HCT116 (cell line): ENCODE measurements around the gene ZNF746. TPM values are rescaled to one million over a fixed set of nuclear protein-coding genes. Genes with fewer than 3 reads are reported as not detected.

ENCODE experiments used
- ATAC-seq: fragments of 200-7000 bp; cut with Tn5 transposase; 2 replicates; pipeline ENCODE4 v1.9.1; 2020; ENCODE audit warnings: mild to moderate bottlenecking, moderate library complexity
- BruUV-seq: library from RNA; stranded (reverse); fragments of 400-500 nt; replicated peaks from 2 replicates; lab custom pipeline; 2021; lab: Mats Ljungman, UMichigan
- CTCF ChIA-PET: fragments of 300-600 bp; sonication (Branson Sonifier 250); formaldehyde crosslinking; loops from one replicate; lab custom pipeline; 2021; ENCODE audit warnings: antibody characterized with exemption; lab: Charles Lee
- POLR2A ChIA-PET: fragments of 300-600, 350-600 bp; sonication (Branson Sonifier 250); formaldehyde crosslinking; loops from one replicate; lab custom pipeline; 2021; ENCODE audit warnings: antibody characterized with exemption; lab: Charles Lee
- RAD21 ChIA-PET, 2 experiments: fragments of 300-600 bp; sonication (Branson Sonifier 250); formaldehyde crosslinking; loops; one replicate each; lab custom pipeline; 2023; ENCODE audit warnings: low total read pairs in 2 of 2; ENCODE audit not compliant: uncharacterized antibody in 2 of 2, unreplicated experiment in 2 of 2, low non-redundant PET in 1 of 2; lab: Charles Lee
- DNase-seq: peaks from one replicate; pipeline ENCODE4 v3.0.0-alpha.2; 2010; ENCODE audit warnings: low read depth, low spot score
- H2AFZ ChIP-seq: fragments of 200-600 bp; shearing (Covaris generic), sonication (generic); 2 replicates; pipeline ENCODE4 v1.6.1; 2017; ENCODE audit warnings: low read depth, mixed run types, mixed read lengths, antibody characterized with exemption, low read length; ENCODE audit not compliant: poor library complexity, severe bottlenecking
- H3K27ac ChIP-seq: 2 replicates; pipeline ENCODE4 v1.5.1; 2012; ENCODE audit warnings: low read depth, low read length
- H3K27me3 ChIP-seq: fragments of 200-600 bp; sonication (generic); 2 replicates; pipeline ENCODE4 v1.6.1; 2016; ENCODE audit warnings: mixed run types, low read length, mixed read lengths; ENCODE audit not compliant: insufficient read depth
- H3K36me3 ChIP-seq, 2 experiments: fragments of 200-500 bp in 1 of 2; fragments of 200-600 bp in 1 of 2; sonication (Bioruptor generic) in 1 of 2; sonication (generic) in 1 of 2; 2 replicates each; pipeline versions ENCODE4 v1.5.1 to v1.6.1; 2014 to 2016; ENCODE audit warnings: low read length in 2 of 2, inconsistent platforms in 1 of 2, mixed read lengths in 1 of 2, mixed run types in 1 of 2; ENCODE audit not compliant: insufficient read depth in 2 of 2, control insufficient read depth in 1 of 2
- H3K4me1 ChIP-seq, 2 experiments: fragments of 200-600 bp in 1 of 2; sonication (generic) in 1 of 2; 2 replicates each; pipeline versions ENCODE4 v1.5.1 to v1.6.1; 2012 to 2017; ENCODE audit warnings: low read length in 2 of 2, inconsistent platforms in 1 of 2, mild to moderate bottlenecking in 1 of 2, mixed read lengths in 1 of 2, mixed run types in 1 of 2, moderate library complexity in 1 of 2; ENCODE audit not compliant: insufficient read depth in 2 of 2, control insufficient read depth in 1 of 2
- H3K4me2 ChIP-seq: fragments of 200-600 bp; sonication (generic); 2 replicates; pipeline ENCODE4 v1.6.1; 2017; ENCODE audit warnings: mixed run types, low read length, mixed read lengths
- H3K4me3 ChIP-seq, 2 experiments: fragments of 200-600 bp in 1 of 2; sonication (generic) in 1 of 2; replicated peaks in 1 of 2; 2 replicates each; pipeline ENCODE4 v1.5.1; 2011 to 2016; ENCODE audit warnings: low read length in 2 of 2, control low read depth in 1 of 2, low read depth in 1 of 2, mild to moderate bottlenecking in 1 of 2, mixed read lengths in 1 of 2, mixed run types in 1 of 2
- H3K79me2 ChIP-seq: fragments of 200-600 bp; sonication (generic); 2 replicates; pipeline ENCODE4 v1.6.1; 2017; ENCODE audit warnings: mild to moderate bottlenecking, mixed run types, low read length, moderate library complexity, mixed read lengths; ENCODE audit not compliant: insufficient read depth
- H3K9ac ChIP-seq: fragments of 200-600 bp; sonication (generic); 2 replicates; pipeline ENCODE4 v1.6.1; 2016; ENCODE audit warnings: low read length, mixed read lengths
- H3K9me2 ChIP-seq: fragments of 200-600 bp; sonication (generic), shearing (Covaris generic); 2 replicates; pipeline ENCODE4 v1.6.1; 2017; ENCODE audit warnings: mixed run types, mild to moderate bottlenecking, moderate library complexity; ENCODE audit not compliant: insufficient read depth
- H3K9me3 ChIP-seq, 2 experiments: fragments of 200-500 bp in 1 of 2; fragments of 200-600 bp in 1 of 2; sonication (Bioruptor generic) in 1 of 2; sonication (generic) in 1 of 2; 2 replicates each; pipeline ENCODE4 v1.6.1; 2014 to 2017; ENCODE audit warnings: low read length in 2 of 2, mixed read lengths in 2 of 2, inconsistent platforms in 1 of 2, low read depth in 1 of 2, mild to moderate bottlenecking in 1 of 2, mixed run types in 1 of 2, moderate library complexity in 1 of 2; ENCODE audit not compliant: control insufficient read depth in 1 of 2, insufficient read depth in 1 of 2
- H4K20me1 ChIP-seq: fragments of 200-600 bp; sonication (generic), shearing (Covaris generic); 2 replicates; pipeline ENCODE4 v1.6.1; 2017; ENCODE audit warnings: mixed run types, mild to moderate bottlenecking, moderate library complexity; ENCODE audit not compliant: insufficient read depth
- FOSL1 ChIP-seq: IDR thresholded peaks from 2 replicates; pipeline ENCODE4 v1.6.1; 2012; ENCODE audit warnings: low read depth
- JUND ChIP-seq: IDR thresholded peaks from 2 replicates; pipeline ENCODE4 v1.6.1; 2012
- SP1 ChIP-seq: IDR thresholded peaks from 2 replicates; pipeline ENCODE4 v1.6.1; 2012; ENCODE audit warnings: low read depth
- SRF ChIP-seq: IDR thresholded peaks from 2 replicates; pipeline ENCODE4 v1.6.1; 2012; ENCODE audit warnings: low read depth
- YY1 ChIP-seq: IDR thresholded peaks from 2 replicates; pipeline ENCODE4 v1.6.1; 2011; ENCODE audit warnings: low read length, low read depth, moderate library complexity, mild to moderate bottlenecking; ENCODE audit not compliant: insufficient replicate concordance; ENCODE audit errors: extremely low read depth
- ZFX ChIP-seq: fragments of 450-650 bp; IDR thresholded peaks from 2 replicates; pipeline ENCODE4 v1.6.1; 2017
- ZNF274 ChIP-seq: fragments of 200-500 bp; sonication (Bioruptor generic); IDR thresholded peaks from 2 replicates; pipeline ENCODE4 v1.6.1; 2014; ENCODE audit warnings: mild to moderate bottlenecking, low read depth, low read length, inconsistent platforms
- intact Hi-C: fragments of 100-400 bp; cut with micrococcal nuclease; formaldehyde crosslinking; loops from 2 replicates; pipeline ENCODE4 v1.10.0; 2022
- total RNA-seq: library from RNA; stranded (reverse); gene quantifications from one replicate; pipeline ENCODE4 v1.2.1, GENCODE V29; 2021; ENCODE audit not compliant: unreplicated experiment
- TF ChIP-seq, protein P1 (sequence below): IDR thresholded peaks from 2 replicates; pipeline ENCODE4 v1.6.1; 2012
- TF ChIP-seq, protein P2 (sequence below): IDR thresholded peaks from 2 replicates; pipeline ENCODE4 v1.6.1; 2012

ZNF746 gene
- total RNA-seq, 1 experiment from 2014 or later: 18.7 TPM

GRCh38 chr7:149496642-149497391 is 792 bp downstream of the ZNF746 start:
- H3K79me2 ChIP-seq: peaks cover 28% of the 10 kb centered on the region
- intact Hi-C loops: loop anchor here (2.0 kb wide), 2 partner anchors 74 to 186 kb away; no protein-coding TSS in a partner anchor
- peaks cover 10 to 13% of the 10 kb centered on the region in 2 experiments; a peak in 3 of 4 replicates for H3K36me3 ChIP-seq
- no peaks in the 10 kb centered on the region for H4K20me1 ChIP-seq
- H3K4me2 ChIP-seq: peak overlapping the region; percentile 91
- no peaks in the 10 kb centered on the region for H3K27me3 ChIP-seq
- ATAC-seq (peak; percentile 34), DNase-seq (no peak)
- CTCF ChIA-PET: no interaction called here
- peaks cover 8 to 20% of the 10 kb centered on the region in 2 experiments for H3K4me1 ChIP-seq
- TF ChIP-seq SRF (no peak), ZNF274 (no peak), ZFX (no peak), JUND (no peak), SP1 (no peak), FOSL1 (no peak), YY1 (no peak)
- TF ChIP-seq, protein P1, sequence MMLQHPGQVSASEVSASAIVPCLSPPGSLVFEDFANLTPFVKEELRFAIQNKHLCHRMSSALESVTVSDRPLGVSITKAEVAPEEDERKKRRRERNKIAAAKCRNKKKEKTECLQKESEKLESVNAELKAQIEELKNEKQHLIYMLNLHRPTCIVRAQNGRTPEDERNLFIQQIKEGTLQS: no peak
- TF ChIP-seq, protein P2, sequence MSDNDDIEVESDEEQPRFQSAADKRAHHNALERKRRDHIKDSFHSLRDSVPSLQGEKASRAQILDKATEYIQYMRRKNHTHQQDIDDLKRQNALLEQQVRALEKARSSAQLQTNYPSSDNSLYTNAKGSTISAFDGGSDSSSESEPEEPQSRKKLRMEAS: no peak
- no peak overlapping the region for H2AFZ ChIP-seq
- RAD21 ChIA-PET: no interaction called here
- peak overlapping the region; percentile 80 to 88 for H3K4me3 ChIP-seq
- BruUV-seq: no TSS peak
- peak overlapping the region; percentile 78 for H3K9ac ChIP-seq
- no peaks in the 10 kb centered on the region for H3K9me3 ChIP-seq
- H3K27ac ChIP-seq: peak overlapping the region; percentile 86
- POLR2A ChIA-PET: no interaction called here
- no peaks in the 10 kb centered on the region for H3K9me2 ChIP-seq
